ENCODE data around the gene TEX9. TPM values are rescaled to one million over a fixed set of nuclear protein-coding genes. Genes with fewer than 3 reads are reported as not detected.

Gene TEX9
- total and polyA plus RNA-seq, 3 donors from 2014 or later: 9.9 to 37.7 (median 20.4) TPM

DNA sequence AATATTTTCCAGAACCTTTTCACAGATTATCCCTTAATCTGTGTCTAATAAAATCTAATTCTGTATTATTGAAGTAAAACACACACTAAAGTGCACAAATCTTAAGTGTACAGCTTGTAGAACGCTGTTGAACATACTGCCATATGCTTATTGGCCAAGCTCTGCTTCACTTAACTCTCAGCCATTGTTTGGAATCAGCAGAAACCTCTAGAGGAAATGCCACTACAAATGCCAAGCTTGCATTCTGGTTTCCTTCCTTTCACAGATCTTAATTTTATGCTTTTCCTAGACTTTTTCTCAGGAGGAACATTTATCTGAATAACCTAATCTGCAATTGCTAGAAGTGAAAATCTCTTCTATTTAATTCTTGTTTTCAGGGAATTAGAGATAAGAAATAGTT is 89.6 kb downstream of the TEX9 start:
- TF ChIP-seq, protein P1, sequence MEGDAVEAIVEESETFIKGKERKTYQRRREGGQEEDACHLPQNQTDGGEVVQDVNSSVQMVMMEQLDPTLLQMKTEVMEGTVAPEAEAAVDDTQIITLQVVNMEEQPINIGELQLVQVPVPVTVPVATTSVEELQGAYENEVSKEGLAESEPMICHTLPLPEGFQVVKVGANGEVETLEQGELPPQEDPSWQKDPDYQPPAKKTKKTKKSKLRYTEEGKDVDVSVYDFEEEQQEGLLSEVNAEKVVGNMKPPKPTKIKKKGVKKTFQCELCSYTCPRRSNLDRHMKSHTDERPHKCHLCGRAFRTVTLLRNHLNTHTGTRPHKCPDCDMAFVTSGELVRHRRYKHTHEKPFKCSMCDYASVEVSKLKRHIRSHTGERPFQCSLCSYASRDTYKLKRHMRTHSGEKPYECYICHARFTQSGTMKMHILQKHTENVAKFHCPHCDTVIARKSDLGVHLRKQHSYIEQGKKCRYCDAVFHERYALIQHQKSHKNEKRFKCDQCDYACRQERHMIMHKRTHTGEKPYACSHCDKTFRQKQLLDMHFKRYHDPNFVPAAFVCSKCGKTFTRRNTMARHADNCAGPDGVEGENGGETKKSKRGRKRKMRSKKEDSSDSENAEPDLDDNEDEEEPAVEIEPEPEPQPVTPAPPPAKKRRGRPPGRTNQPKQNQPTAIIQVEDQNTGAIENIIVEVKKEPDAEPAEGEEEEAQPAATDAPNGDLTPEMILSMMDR (IDR thresholded peaks at IDR 0.05): no peak
- TF ChIP-seq POLR2A (IDR thresholded peaks at IDR 0.05): no peak
- 93 to 100% methylated on average over 1 of the region's 1 CpG for WGBS, 2 donors
- intact Hi-C loops (cut with DNase I; ENCODE audit: low total_unique reads): no loop called here
- H3K36me3 ChIP-seq (ENCODE audit: low read depth, missing control alignments): no peaks in the 10 kb centered on the region
- no peaks in the 10 kb centered on the region for H3K4me1 ChIP-seq
- H3K27me3 ChIP-seq: no peaks in the 10 kb centered on the region
- no peak overlapping the region for H3K4me3 ChIP-seq
- H3K27ac ChIP-seq: no peak overlapping the region
- H3K9me3 ChIP-seq: no peaks in the 10 kb centered on the region
- no peak for DNase-seq

DNA sequence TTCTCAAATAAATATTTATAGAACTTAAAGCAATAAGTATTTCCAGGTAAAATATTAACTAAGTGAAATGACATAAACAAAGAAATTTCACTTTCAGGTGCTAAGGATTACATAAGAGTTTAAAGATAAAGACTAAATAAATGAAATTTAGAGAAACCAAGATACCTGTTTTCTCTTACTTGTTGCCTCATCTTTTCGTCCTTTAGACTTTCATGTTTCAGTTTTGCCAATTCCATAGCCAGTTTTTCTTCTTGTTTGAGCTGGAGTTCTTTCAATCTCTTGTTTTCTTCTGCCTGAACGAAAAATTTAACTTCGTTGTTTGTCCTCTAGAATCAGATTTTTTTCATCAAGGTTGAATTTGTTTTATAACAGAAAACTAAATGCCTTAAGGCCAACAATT is 91.0 kb downstream of the TEX9 start:
- H3K4me1 ChIP-seq: no peaks in the 10 kb centered on the region
- 88 to 90% methylated on average over 3 of the region's 3 CpGs for WGBS, 2 donors
- intact Hi-C loops (cut with DNase I; ENCODE audit: low total_unique reads): no loop called here

DNA sequence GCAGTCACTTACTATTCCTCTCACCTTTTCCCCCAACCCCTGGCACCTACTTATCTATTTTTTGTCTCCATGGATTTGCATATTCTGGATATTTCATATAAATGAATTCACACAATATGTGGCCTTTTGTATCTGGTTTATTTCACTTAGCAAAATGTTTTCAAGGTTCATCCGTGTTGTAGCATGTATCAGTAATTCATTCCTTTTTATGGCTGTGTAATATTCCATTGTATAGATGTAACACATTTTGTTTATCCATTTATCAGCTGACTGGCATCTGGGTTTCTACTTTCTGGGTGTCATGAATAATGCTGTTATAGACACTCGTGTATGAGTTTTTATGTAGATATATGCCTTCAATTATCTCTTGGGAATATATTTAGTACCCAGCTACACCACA is 93.9 kb downstream of the TEX9 start:
- Histone ChIP-seq H3K27me3 (no peaks in the 10 kb centered on the region), H3K4me3 (no peak overlapping the region), H3K36me3 (ENCODE audit: low read depth, missing control alignments) (no peaks in the 10 kb centered on the region), H3K27ac (no peak overlapping the region), H3K9me3 (no peaks in the 10 kb centered on the region), H3K4me1 (no peaks in the 10 kb centered on the region)
- intact Hi-C loops (cut with DNase I; ENCODE audit: low total_unique reads): no loop called here
- no peak for TF ChIP-seq POLR2A (IDR thresholded peaks at IDR 0.05)
- TF ChIP-seq, protein P1 (IDR thresholded peaks at IDR 0.05): no peak
- no peak for DNase-seq
- 91 to 96% methylated on average over 2 of the region's 2 CpGs for WGBS, 2 donors

More for the DNA sequence above, 91.0 kb downstream of the TEX9 start:
- Histone ChIP-seq H3K27ac (no peak overlapping the region), H3K36me3 (ENCODE audit: low read depth, missing control alignments) (no peaks in the 10 kb centered on the region), H3K4me3 (no peak overlapping the region), H3K27me3 (no peaks in the 10 kb centered on the region), H3K9me3 (no peaks in the 10 kb centered on the region)
- no peak for DNase-seq
- no peak for TF ChIP-seq POLR2A (IDR thresholded peaks at IDR 0.05)
- TF ChIP-seq, protein P1 (IDR thresholded peaks at IDR 0.05): no peak

DNA sequence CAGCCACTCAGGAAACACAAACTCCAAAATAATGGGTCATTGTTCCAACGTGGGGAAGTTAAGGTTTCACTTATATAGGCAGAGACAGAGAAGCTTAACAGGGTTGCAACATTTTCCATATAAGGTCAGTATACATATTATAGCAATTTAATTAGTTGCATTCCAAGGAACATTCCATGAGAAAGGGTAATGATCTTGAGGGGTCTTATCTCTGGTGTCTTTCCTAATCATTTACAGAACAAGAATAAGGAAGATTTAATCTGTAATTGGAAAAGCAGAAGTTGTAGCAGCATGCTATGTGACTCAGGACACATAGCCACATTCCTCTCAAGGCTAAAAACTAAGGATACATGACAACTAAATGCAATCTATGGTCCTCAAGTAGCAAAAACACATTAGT is 94.8 kb downstream of the TEX9 start:
- Histone ChIP-seq H3K27me3 (no peaks in the 10 kb centered on the region), H3K36me3 (ENCODE audit: low read depth, missing control alignments) (no peaks in the 10 kb centered on the region), H3K4me3 (no peak overlapping the region), H3K4me1 (no peaks in the 10 kb centered on the region), H3K9me3 (no peaks in the 10 kb centered on the region), H3K27ac (no peak overlapping the region)
- no peak for TF ChIP-seq POLR2A (IDR thresholded peaks at IDR 0.05)
- TF ChIP-seq, protein P1 (IDR thresholded peaks at IDR 0.05): no peak
- 33 to 58% methylated on average over 1 of the region's 1 CpG for WGBS, 2 donors
- no peak for DNase-seq
- intact Hi-C loops (cut with DNase I; ENCODE audit: low total_unique reads): no loop called here

DNA sequence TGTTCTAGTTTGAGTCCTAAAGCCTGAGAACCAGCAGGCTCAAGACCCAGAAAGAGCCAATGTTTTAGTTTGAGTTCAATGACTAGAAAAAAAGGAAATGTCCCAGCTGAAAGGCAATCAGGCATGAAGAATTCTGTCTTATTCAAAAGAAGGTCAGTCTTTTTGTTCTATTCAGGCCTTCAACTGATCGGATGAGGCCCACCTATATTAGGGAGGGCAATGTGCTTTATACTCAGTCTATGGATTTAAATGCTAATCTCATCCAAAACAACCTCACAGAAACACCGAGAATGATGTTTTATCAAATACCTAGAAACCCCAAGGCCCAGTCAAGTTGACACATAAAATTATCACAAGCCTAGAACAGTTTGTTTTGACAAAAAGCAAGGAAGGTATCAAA is 95.7 kb downstream of the TEX9 start:
- DNase-seq: no peak
- H3K4me3 ChIP-seq: no peak overlapping the region
- H3K27ac ChIP-seq: no peak overlapping the region
- WGBS, 2 donors: 91 to 93% methylated on average over 2 of the region's 2 CpGs
- intact Hi-C loops (cut with DNase I; ENCODE audit: low total_unique reads): no loop called here
- no peaks in the 10 kb centered on the region for H3K27me3 ChIP-seq
- no peak for TF ChIP-seq POLR2A (IDR thresholded peaks at IDR 0.05)
- TF ChIP-seq, protein P1 (IDR thresholded peaks at IDR 0.05): no peak
- no peaks in the 10 kb centered on the region for H3K4me1 ChIP-seq
- H3K9me3 ChIP-seq: no peaks in the 10 kb centered on the region
- H3K36me3 ChIP-seq (ENCODE audit: low read depth, missing control alignments): no peaks in the 10 kb centered on the region

All from testis (tissue), 3 donors.